Measurements from ENCODE around the gene DNAH3.
"Not testable (repeated sequence)": the region's sequence is repeated elsewhere in the genome, so short reads cannot be mapped to it uniquely, and the experiment has no call there.

The DNAH3 gene, protein sequence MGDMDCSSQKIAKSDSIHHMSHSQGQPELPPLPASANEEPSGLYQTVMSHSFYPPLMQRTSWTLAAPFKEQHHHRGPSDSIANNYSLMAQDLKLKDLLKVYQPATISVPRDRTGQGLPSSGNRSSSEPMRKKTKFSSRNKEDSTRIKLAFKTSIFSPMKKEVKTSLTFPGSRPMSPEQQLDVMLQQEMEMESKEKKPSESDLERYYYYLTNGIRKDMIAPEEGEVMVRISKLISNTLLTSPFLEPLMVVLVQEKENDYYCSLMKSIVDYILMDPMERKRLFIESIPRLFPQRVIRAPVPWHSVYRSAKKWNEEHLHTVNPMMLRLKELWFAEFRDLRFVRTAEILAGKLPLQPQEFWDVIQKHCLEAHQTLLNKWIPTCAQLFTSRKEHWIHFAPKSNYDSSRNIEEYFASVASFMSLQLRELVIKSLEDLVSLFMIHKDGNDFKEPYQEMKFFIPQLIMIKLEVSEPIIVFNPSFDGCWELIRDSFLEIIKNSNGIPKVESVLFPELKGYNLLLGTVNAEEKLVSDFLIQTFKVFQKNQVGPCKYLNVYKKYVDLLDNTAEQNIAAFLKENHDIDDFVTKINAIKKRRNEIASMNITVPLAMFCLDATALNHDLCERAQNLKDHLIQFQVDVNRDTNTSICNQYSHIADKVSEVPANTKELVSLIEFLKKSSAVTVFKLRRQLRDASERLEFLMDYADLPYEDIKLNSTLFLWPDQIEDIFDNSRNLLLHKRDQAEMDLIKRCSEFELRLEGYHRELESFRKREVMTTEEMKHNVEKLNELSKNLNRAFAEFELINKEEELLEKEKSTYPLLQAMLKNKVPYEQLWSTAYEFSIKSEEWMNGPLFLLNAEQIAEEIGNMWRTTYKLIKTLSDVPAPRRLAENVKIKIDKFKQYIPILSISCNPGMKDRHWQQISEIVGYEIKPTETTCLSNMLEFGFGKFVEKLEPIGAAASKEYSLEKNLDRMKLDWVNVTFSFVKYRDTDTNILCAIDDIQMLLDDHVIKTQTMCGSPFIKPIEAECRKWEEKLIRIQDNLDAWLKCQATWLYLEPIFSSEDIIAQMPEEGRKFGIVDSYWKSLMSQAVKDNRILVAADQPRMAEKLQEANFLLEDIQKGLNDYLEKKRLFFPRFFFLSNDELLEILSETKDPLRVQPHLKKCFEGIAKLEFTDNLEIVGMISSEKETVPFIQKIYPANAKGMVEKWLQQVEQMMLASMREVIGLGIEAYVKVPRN (N-terminal part only)

DNA sequence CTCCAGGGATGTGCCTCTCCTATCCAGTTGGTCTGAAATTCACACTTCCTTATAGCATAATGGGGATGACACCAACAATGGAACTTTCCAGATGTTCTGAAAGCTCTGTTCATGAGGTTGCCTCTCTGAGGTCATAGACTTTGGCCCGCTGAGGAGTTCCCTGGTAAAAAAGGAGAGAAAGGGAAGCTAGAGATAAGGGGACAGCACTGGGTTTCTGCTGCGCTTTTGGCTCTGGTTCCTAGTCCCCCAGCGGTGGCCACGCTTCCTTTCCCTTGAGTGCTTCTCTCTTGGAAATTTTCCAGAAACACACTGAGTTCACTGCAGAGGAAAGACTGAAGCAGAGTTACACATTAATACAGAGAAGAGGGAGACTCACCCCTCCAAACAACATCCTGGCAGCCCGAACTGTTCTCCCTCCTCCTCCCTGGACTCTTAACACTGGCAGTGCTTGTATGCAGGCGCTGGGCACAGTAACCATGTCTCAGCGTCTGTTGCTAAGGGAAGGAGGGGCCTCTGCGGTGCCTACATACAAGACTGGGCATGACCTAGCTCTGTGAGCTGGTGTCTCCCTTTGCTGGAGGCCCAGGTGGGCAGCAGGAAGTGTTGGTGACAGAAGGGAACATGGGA lies at the start of gene DNAH3:
DNAH3 (minus strand) TSS at position 472 of the 627 bp plus-strand sequence. CDS start 527 bp downstream, outside the sequence.
- no peak for DNase-seq

DNA sequence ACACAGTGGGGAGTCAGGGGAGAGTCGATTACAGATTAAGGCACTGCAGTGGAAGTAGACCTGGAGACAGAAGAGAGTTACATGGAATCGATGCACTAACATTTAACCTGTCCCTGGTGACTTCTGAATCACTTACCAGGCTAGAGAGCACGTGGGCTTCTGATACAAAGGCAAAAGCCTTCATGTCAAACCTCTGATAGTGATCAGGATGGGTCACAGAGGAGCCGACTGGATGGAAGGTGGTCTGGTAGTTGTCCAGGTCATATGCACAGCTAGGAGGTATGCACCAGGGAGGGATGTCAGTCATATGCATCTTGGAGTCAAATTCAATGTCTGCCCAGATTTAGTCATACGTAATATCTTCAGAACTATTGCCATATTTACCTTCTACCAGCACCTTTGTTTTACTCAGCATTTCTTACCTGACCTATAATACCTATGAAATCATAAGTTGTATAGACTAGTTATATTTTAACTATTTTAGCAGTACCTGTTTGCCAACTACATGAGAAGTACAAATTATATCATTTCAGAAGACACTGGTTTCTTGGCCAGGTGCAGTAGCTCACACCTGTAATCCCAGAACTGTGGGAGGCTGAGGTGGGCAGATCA lies 49.1 kb upstream of the DNAH3 start:
- no peak for DNase-seq

DNA sequence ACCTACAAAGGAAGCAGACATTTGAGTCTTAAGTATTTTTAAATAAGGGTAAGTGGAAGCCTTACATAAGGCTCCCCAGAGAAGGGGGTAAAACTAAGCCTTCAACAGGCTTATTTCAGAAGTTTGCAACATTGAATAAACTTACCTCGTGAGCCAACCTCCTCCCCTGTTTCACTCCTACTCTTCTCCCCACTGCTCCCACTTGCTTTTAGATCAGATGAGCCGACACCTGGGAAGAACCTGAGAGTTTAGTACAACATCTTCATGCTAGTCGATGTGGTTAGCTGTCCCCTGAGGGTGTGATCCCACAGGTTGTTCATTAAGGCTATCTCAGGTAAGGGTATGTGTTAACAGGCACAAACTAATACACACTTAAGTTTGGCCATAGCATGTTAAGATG lies 47.0 kb upstream of the DNAH3 start:
- DNase-seq = no peak

DNA sequence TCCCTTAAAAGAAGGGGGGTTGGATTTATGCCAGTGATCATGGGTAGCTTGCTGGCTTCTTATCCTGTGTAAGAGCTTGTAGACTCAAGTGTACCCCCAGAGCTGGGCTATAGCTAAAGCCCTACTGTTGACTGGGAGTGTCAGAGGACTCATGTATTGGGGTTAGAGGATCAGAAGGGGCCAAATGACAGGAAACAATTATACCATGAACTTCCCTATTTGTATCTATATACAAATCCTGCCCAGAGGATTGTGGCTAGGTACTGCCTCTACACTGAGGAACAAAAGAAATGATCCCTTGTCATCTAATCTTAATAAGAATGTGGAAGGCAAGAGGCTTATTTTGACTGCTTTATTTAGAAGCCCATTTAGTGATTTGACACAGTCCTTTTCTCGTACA lies 46.5 kb upstream of the DNAH3 start:
- no peak for DNase-seq

DNA sequence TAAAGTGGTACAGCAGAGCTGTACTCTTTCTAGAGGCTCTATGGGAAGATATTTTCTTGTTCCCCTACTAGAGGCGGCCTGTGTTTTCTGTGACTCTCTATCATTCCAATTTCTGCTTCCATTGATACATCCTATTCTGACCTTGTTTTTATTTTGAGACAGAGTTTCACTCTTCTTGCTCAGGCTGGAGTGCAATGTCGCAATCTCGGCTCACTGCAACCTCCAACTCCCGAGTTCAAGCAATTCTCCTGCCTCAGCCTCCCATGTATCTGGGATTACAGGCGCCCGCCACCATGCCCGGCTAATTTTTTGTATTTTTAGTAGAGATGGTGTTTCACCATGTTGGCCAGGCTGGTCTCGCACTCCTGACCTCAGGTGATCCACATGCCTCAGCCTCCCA lies 44.7 kb upstream of the DNAH3 start:
- not testable (repeated sequence) for DNase-seq

DNA sequence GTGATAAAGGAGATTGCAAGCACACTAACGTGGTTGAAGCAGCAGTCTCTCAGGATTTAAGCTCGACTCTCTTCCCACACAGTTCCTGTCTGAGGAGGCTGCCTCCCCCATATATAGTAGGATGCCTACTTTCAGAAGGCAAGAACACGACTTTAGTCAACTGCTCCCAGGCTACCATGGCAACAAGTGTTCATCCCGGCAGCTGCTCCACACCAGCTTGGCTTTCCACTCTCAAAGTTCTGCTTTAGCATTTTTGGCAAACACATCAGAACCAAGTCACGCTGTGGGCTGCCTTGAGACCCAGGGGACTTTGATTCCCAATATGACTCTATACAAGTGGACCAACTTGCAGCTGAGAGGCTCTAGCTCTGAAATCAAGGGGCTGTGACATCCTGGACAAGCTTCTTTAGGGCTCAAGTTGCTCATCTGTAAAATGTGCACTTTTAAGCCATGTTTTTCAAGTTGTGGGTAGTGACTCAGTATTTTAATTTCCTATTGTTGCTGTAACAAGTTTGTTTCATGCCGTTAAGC lies 44.2 kb upstream of the DNAH3 start:
- DNase-seq = no peak

DNA sequence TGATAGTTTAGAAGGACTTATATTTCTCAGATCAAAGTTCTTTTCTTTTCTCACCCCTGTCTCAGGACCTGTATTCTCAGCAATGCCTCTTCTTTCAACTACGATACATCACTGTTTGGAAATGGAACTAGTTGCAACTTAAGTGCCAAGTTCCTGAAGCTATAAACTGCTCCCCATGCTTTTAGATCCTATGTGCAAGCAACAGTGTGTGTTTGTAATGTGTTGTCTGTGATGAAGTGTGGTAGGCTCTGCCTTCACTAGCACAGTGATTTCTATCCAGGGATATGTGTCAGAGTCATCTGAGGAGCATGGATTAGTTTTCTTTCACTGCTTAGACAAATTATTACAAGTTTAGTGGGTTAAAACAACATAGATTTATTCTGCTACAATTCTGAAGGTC lies 42.3 kb upstream of the DNAH3 start:
- DNase-seq = no peak

DNA sequence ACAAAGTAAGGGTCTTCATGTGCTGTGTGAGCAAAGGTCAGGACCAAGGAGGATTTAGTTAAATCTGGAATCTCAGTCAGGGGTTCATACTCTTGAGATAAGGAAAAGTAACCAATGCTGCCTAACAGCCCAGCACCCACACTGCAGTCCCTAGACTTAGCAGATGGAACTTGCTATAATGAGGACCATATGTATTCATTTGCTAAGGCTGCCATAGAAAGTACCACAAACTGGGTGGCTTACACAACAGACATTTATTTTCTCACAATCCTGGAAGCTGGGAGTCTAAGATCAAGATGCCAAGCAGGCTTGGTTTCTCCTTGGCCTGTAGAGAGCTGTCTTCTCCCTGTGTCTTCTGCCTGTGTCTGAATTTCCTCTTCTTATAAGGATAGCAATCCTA lies 40.0 kb upstream of the DNAH3 start:
- DNase-seq = no peak

DNA sequence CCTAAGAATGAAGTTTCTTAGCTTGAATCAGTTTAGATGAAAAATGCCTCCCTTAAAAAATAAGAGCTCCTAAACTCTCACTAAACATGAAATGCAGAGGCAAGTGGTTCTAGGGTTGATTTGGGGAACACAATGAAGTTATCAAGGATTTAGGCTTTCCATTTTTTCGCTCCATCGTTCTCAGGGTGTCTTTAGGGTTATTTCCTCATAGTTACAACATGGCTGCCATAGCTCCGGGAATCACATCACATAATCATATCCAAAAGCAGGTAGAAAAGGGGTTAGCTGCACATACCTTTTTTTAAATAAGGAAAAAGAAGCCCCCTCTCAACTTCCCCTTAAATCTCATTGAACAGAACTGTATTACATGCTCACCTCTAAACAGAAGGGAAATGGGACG lies 39.4 kb upstream of the DNAH3 start:
- DNase-seq = no peak

DNA sequence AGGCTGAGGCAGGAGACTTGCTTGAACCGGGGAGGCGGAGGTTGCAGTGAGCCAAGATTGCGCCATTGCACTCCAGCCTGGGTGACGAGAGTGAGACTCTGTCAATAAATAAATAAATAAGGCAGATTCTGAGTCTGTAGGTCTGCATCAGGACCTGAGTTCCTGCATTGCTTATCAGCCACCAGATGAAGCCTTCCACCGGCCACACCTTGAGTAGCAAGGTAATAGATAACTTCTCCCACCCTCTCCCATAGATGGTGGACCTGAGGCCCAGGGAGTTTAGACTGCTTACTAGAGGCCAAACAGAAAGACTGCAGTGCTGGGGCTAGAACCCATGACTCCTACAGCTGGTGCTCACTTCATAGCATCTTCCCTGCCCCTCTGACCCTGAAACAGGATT lies 38.7 kb upstream of the DNAH3 start:
- no peak for DNase-seq

DNA sequence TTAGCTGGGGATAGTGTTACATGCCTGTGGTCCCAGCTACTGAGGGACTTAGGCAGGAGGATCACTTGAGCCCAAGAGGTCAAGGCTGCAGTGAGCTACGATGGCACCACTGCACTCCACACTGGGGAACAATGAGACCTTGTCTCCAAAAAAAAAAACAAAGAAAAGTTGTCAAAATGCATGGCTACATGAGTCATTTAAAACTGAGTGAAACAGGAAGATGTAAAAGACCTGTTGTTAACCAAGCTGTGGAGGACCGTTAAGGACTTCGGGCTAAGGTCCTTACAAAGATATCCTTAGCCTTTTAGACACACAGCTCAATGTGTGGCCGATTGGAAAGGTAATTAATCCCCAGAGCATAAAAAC lies 35.7 kb upstream of the DNAH3 start:
- no peak for DNase-seq

DNA sequence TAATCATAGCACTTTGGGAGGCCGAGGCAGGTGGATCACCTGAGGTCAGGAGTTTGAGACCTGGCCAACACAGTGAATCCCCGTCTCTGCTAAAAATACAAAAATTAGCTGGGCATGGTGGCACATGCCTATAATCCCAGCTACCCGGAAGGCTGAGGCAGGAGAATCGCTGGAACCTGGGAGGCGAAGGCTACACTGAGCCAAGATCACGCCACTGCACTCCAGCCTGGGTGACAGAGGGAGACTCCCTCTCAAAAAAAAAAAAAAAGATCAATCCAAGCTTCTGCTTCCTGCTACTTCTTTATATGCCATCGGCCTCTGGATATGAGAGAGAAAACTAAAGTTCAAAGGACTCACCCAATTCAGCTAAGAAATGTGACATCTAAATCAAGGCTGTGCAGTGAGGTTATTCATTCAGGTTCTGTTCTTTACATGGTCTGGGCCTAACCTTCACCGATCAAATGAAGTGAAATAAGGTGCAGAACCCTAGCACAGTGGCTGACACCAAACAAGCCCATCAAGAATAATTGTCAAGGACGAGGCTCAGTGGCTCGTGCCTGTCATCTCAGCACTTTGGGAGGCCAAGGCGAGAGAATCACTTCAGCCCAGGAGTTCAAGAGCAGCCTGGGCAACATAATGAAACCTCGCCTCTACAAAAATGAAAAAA lies 35.1 kb upstream of the DNAH3 start:
- no peak for DNase-seq

DNA sequence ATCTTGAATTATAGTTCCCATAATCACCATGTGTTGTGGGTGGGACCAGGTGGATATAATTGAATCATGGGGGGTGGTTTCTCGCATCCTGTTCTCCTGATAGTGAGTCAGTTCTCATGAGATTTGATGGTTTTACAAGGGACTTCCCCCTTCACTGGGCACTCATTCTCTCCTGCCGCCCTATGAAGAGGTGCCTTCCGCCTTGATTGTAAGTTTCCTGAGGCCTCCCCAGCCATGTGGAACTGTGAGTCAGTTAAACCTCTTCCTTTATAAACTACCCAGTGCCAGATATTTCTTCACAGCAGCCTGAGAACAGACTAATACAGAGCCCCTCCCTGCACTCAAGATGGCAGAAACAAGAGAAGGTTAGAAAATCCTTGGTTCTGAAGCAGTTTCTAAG lies 34.2 kb upstream of the DNAH3 start:
- DNase-seq = no peak

DNA sequence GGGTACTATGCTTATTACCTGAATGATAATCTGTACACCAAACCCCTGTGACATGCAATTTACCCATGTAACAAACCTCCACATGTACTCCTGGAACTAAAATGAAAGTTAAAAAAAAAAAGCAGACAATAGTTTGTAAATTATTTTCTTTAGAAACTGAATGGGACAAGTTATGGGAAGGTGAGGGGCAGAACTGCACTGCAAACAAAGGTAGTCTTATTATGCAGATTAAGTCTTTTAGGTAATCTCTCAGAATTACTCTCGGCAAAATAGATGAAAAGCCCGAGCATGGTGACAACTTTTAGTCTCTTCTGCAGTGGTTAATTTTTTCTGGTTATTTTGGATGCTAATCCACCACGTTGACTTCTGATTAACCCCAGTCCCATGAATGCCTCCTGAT lies 33.3 kb upstream of the DNAH3 start:
- no peak for DNase-seq

DNA sequence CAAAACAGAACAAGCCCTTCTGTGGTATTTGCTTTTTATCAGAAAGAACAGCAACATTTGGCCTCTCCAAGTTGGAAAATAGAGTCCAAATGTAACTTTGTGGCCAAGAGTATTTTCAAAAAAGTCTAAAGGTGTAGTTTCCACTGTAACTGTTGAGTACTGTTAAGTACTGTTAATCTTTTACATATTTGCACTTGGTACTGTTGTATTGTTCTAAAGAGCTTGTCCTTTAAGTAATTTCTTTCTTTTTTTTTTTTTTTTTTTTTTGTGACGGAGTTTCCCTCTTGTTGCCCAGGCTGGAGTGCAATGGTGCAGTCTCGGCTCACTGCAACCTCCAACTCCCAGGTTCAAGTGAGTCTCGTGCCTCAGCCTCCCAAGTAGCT lies 29.3 kb upstream of the DNAH3 start:
- DNase-seq = no peak

DNA sequence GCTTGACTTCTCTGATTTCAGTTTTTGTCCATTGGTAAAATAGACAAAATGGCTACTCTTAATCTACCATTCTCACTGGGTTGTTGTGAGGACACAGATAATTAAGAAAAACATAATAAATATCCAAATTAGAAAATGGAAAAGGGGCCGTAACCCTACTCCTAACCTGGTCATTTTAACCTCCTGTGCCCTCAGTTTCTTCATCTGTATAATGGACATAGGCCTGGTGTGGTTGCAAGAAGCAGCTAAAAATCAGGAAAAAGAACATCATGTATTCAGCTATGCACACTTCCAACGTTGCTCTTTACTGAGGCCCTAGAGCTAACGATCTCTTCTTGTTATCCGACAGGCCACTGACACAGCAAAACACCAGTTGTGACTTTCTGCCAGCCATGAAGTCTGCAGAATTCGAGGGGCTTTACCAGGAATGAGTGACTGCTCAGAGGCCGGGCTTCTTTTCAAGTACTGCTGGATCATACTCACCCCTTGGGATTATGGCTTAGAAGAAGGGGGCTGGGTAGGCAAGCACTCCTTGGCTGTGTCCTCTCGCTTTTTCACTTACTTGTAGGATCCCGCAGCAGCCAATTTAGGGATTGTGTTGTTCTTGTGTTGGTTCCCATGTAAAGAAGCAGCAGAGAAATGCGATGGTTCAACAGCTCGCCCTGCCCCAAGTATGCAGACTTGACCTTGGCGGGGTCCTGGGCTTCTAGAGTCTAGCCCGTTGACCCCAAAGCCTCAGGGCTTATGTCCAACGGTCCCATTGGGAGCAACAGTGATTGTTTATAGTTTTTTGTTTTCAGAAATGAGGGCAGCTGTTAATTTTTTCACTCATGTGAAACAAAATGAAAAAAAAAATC lies 28.7 kb upstream of the DNAH3 start:
- no peak for DNase-seq

DNA sequence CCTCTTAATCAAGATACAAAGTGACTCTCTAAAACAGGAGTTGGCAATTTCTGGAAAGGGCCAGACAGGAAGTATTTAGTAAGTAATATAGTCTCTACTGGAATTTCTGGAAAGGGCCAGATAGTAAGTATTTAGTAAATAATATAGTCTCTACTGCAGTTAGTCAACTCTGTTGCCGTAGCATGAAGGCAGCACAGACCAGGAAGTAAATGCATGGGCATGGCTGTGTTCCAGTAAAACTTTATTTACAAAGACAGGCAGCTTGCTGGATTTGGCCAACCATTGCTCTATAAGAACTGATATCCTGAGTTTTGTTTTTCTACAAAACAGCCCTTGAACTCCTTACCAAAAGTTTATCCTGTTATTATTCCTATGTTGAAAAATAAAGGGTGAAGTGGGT lies 24.8 kb upstream of the DNAH3 start:
- DNase-seq = no peak

DNA sequence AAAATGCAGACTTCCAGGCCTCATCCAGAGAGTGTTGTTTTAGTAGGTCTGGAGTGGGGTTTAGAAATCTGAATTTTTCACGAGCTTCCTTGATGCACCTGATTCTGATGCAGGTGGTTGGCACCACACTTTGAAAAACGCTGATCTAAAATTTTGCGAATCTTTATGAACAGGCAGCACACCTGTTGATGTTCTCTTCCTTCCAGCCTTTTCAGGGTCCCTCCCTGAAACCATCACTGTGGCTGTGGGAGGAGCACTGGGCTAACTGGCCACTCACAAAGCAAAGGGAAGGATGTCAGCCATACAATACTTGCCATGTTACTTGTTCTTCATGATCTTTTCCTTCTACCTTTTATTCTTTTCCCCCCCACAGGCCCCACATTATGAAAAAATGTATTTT lies 22.0 kb upstream of the DNAH3 start:
- DNase-seq = no peak

DNA sequence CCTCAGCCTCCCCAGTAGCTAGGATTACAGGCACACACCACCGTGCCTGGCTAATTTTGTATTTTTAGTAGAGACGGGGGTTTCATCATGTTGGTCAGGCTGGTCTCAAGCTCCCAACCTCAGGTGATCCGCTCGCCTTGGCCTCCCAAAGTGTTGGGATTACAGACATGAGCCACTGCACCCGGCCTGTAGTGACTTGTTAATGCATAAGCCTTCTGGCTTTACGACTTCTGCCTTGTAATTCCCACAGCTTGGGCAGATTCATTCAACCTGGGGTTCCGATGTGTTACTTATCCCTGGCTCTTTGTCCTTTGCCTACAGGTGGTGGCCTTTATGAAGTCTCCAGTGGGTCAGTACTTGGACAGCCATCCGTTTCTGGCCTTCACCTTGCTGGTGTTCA lies 19.5 kb upstream of the DNAH3 start:
- DNase-seq = not testable (repeated sequence)

DNA sequence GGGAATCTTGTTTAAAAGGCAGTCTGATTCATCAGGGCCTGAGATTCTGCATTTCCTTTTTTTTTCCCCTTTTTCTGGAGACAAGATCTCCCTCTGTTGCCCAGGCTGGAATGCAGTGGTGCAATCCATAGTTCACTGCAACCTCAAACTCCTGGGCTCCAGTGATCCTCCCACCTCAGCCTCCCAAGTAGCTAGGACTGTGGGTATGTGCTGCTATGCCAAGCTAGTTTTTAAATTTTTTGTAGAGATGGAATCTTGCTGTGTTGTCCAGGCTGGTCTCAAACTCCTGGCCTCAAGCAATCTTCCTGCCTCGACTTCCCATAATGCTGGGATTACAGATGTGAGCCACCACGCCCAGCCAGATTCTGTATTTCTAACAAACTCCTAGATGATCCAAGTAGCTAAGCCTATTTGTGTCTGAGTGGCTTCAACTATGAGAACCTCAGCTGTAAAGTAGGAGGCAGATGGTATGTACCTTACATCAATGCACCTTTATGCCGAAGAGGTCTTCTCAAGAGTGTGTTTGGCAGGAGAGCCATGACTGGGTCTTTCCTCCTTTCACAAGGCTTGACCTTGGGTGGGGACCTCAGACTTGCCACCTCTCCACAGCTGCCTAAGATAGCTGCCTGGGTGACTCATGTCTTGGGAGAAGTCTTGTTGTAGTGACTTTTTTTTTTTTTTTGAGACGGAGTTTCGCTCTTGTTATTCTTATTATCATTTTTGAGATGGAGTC lies 18.8 kb upstream of the DNAH3 start:
- no peak for DNase-seq

Data from activated CD8-positive, alpha-beta memory T cell treated with anti-CD3 and anti-CD28 coated beads, Interleukin-2, amount 50 U/mL, for 4 hours (primary cell).